ENCODE results near the gene CSNK2A3. TPM values are rescaled to one million over a fixed set of nuclear protein-coding genes. Genes with fewer than 3 reads are reported as not detected.

The CSNK2A3 gene
- total and polyA plus RNA-seq, 3 donors from 2014 or later, result 1.5 to 4.0 (median 3.9) TPM

DNA sequence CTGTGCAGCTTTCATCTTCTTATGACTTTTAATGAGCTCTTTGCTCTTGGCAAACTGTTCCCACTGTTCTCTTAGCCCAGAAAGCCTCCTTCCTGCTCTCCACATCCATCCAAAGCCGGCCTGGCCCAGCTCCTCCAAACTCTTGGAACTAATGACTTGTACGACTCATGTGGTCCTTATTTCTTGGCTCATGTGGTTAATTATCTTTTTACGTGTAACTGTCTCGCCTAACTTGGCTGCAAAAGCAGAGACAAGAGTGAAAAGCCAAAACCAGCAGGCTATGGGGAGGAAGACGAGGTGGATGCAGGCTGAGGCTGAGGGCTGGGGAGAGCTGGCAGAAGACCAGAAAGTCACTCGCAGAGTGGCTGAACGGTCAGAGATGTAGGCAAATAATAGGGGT, 5.5 kb downstream of the CSNK2A3 start:
- 34 to 55% methylated on average over 7 of the region's 7 CpGs for WGBS, 2 donors
- no peak for TF ChIP-seq POLR2A (IDR thresholded peaks at IDR 0.05)
- TF ChIP-seq, protein P1, sequence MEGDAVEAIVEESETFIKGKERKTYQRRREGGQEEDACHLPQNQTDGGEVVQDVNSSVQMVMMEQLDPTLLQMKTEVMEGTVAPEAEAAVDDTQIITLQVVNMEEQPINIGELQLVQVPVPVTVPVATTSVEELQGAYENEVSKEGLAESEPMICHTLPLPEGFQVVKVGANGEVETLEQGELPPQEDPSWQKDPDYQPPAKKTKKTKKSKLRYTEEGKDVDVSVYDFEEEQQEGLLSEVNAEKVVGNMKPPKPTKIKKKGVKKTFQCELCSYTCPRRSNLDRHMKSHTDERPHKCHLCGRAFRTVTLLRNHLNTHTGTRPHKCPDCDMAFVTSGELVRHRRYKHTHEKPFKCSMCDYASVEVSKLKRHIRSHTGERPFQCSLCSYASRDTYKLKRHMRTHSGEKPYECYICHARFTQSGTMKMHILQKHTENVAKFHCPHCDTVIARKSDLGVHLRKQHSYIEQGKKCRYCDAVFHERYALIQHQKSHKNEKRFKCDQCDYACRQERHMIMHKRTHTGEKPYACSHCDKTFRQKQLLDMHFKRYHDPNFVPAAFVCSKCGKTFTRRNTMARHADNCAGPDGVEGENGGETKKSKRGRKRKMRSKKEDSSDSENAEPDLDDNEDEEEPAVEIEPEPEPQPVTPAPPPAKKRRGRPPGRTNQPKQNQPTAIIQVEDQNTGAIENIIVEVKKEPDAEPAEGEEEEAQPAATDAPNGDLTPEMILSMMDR (IDR thresholded peaks at IDR 0.05), result no peak
- peak; percentile 81 for DNase-seq
- intact Hi-C loops (cut with DNase I; ENCODE audit: low total_unique reads), result no loop called here
- no peaks in the 10 kb centered on the region for H3K9me3 ChIP-seq
- no peak overlapping the region for H3K4me3 ChIP-seq
- H3K27ac ChIP-seq, result no peak overlapping the region
- no peaks in the 10 kb centered on the region for H3K36me3 ChIP-seq (ENCODE audit: low read depth, missing control alignments)
- peaks cover 45% of the 10 kb centered on the region for H3K4me1 ChIP-seq
- no peaks in the 10 kb centered on the region for H3K27me3 ChIP-seq

DNA sequence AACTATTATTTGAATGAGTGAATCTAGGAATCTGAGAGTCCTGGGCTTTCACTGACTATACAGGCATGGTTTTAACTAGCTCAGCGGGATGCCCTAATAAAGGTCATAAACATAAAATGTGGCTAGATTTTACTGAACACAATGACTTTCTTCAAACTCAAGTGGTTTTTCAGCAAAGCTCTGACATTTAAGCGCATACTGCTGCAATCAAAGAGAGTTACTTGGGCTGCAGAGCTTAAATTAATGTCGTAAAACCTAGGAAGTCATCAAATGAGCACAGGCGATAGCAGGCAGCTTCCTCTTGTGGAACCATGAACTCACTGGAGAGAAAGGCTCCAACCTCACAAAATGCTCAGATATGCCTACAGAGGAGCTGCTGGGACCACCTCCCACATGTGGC, 6.7 kb downstream of the CSNK2A3 start:
- no peaks in the 10 kb centered on the region for H3K27me3 ChIP-seq
- H3K4me3 ChIP-seq, result no peak overlapping the region
- no peak for DNase-seq
- H3K9me3 ChIP-seq, result no peaks in the 10 kb centered on the region
- no peak overlapping the region for H3K27ac ChIP-seq
- 94 to 95% methylated on average over 4 of the region's 4 CpGs for WGBS, 2 donors
- H3K4me1 ChIP-seq, result peaks cover 45% of the 10 kb centered on the region
- intact Hi-C loops (cut with DNase I; ENCODE audit: low total_unique reads), result no loop called here
- TF ChIP-seq, protein P1 (IDR thresholded peaks at IDR 0.05), result no peak
- no peak for TF ChIP-seq POLR2A (IDR thresholded peaks at IDR 0.05)
- H3K36me3 ChIP-seq (ENCODE audit: low read depth, missing control alignments), result no peaks in the 10 kb centered on the region

DNA sequence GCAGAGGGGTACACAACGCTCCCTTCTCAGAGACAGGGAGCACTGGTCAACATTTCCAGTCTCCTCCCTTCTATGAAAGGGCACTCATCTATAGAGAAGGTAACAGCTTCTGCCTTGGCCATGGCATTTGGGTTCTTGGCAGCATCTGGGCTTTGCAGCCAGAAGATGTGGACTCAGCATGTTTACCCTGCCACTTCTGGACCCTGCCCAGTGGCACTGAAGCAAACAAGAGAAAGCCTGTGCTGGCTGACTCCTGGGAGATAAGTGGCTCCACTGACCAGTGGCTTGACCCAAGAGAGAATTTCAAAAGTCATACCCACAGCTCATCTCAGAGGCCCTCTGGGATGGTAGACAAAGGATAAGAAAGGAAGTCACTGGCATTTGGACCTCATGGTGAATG, 8.0 kb downstream of the CSNK2A3 start:
- Histone ChIP-seq H3K4me1 (peaks cover 34% of the 10 kb centered on the region), H3K9me3 (no peaks in the 10 kb centered on the region), H3K27me3 (no peaks in the 10 kb centered on the region), H3K36me3 (ENCODE audit: low read depth, missing control alignments) (no peaks in the 10 kb centered on the region), H3K4me3 (no peak overlapping the region), H3K27ac (no peak overlapping the region)
- no peak for DNase-seq
- intact Hi-C loops (cut with DNase I; ENCODE audit: low total_unique reads), result no loop called here
- WGBS, 2 donors, result 85 to 100% methylated on average over 1 of the region's 1 CpG
- TF ChIP-seq, protein P1 (IDR thresholded peaks at IDR 0.05), result no peak
- no peak for TF ChIP-seq POLR2A (IDR thresholded peaks at IDR 0.05)

- 81 to 92% methylated on average over 3 of the region's 3 CpGs for WGBS, 2 donors
- Histone ChIP-seq H3K27me3 (no peaks in the 10 kb centered on the region), H3K4me3 (no peak overlapping the region), H3K9me3 (no peaks in the 10 kb centered on the region), H3K36me3 (ENCODE audit: low read depth, missing control alignments) (no peaks in the 10 kb centered on the region), H3K4me1 (peaks cover 23% of the 10 kb centered on the region), H3K27ac (no peak overlapping the region)
- TF ChIP-seq, protein P1 (IDR thresholded peaks at IDR 0.05), result no peak
- no peak for TF ChIP-seq POLR2A (IDR thresholded peaks at IDR 0.05)
- intact Hi-C loops (cut with DNase I; ENCODE audit: low total_unique reads), result no loop called here
- no peak for DNase-seq
These were observed 9.0 kb downstream of the CSNK2A3 start for GRCh38 chr11:11344045-11344444.

GRCh38 chr11:11338304-11338703, 14.7 kb downstream of the CSNK2A3 start:
- intact Hi-C loops (cut with DNase I; ENCODE audit: low total_unique reads), result no loop called here

More at GRCh38 chr11:11338304-11338703, 14.7 kb downstream of the CSNK2A3 start:
- Histone ChIP-seq H3K4me3 (no peak overlapping the region), H3K27ac (no peak overlapping the region), H3K9me3 (no peaks in the 10 kb centered on the region), H3K4me1 (no peaks in the 10 kb centered on the region), H3K27me3 (no peaks in the 10 kb centered on the region), H3K36me3 (ENCODE audit: low read depth, missing control alignments) (no peaks in the 10 kb centered on the region)
- 90 to 97% methylated on average over 1 of the region's 1 CpG for WGBS, 2 donors
- no peak for TF ChIP-seq POLR2A (IDR thresholded peaks at IDR 0.05)
- TF ChIP-seq, protein P1 (IDR thresholded peaks at IDR 0.05), result no peak
- DNase-seq, result no peak
